KOPT-K1 (cell line): ENCODE results near the gene FAM81B.

ENCODE experiments used
- H3K27ac ChIP-seq: fragments of 200-600 bp; sonication (generic); 2 replicates; pipeline ENCODE4 v1.5.1; 2016; ENCODE audit warnings: antibody characterized with exemption, mild to moderate bottlenecking, low read depth, low read length; ENCODE audit not compliant: poor library complexity, severe bottlenecking
- H3K36me3 ChIP-seq: fragments of 200-600 bp; sonication (generic); 2 replicates; pipeline ENCODE4 v1.5.1; 2017; ENCODE audit warnings: antibody characterized with exemption, mild to moderate bottlenecking, low read length, moderate library complexity; ENCODE audit not compliant: insufficient read depth
- H3K9me3 ChIP-seq: fragments of 200-600 bp; sonication (generic); 2 replicates; pipeline ENCODE4 v1.5.1; 2017; ENCODE audit warnings: antibody characterized with exemption, low read length, mild to moderate bottlenecking; ENCODE audit not compliant: insufficient read depth, poor library complexity, severe bottlenecking

FAM81B gene

DNA sequence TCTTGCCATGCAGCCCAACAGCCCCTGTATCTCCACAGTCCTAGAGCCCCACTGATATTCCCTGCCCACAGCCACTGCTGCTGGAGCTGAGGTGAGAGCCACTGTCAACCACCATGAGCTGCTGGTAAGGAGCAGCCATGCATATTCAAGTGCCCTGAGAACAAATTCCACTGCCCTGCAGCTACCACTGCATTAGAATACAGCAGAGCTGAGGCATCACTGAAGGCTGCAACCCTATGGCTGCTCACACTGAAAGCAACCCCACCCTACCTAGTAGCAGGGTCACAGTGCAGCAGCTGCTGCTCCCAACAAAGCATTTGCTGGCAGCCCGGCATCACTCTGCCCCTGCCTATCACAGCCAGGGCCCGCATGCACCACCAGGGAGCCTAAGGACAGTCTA lies 95.0 kb downstream of the FAM81B start:
- H3K9me3 ChIP-seq = peaks cover 32% of the 10 kb centered on the region
- H3K36me3 ChIP-seq = peaks cover 96% of the 10 kb centered on the region
- H3K27ac ChIP-seq = no peak overlapping the region

DNA sequence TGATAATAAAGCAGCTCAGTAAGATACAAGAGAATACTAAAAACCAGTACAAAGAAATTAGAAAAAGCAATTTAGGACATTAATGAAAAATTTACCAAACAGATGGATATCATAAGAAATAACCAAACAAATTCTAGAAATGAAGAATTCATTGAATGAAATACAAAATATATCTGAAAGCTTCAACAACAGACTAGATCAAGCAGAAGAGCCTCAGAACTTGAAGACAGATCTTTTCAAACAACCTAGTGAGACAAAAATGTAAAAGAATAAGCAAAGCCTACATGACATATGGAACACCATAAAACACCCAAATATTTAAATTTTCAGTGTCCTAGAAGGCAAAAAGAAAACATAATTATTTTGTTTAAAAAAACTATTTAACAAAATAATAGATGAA lies 96.7 kb downstream of the FAM81B start:
- H3K36me3 ChIP-seq = peaks cover 93% of the 10 kb centered on the region
- H3K27ac ChIP-seq = no peak overlapping the region
- H3K9me3 ChIP-seq = peaks cover 25% of the 10 kb centered on the region
